ENCODE results near the gene CD163.

The CD163 gene

DNA sequence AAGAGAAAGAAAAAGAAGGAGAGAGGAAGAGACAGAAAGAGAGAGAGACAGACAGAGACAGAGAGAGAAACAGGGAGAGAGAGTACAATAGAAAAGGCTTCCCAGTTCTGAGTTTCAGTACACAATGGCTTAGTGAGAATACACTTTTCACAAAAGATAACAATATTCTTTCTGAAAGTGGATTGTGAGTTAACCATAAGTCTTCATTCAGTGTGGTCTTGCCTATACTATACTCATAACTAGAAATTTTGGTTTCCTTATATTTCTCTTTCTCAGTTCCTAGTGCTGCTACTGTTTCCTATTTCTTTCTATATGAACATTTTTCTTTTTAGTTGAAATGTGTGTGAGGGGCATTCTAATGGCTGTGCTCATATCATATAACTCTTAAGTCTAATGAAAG lies 68.9 kb downstream of the CD163 start:
- Histone ChIP-seq H3K36me3 (ENCODE audit: control insufficient read depth in 1 of 2, insufficient read depth in 2 of 2, low read length in 2 of 2) (no peaks in the 10 kb centered on the region), H3K4me3 (ENCODE audit: low read depth in 1 of 2, low read length in 2 of 2) (no peak overlapping the region), H3K27ac (ENCODE audit: low read depth, low read length) (no peak overlapping the region), H3K9me3 (ENCODE audit: control insufficient read depth in 1 of 2, low read length in 2 of 2) (no peaks in the 10 kb centered on the region), H3K9ac (ENCODE audit: low read depth in 1 of 2, low read length in 2 of 2) (no peak overlapping the region), H3K4me1 (ENCODE audit: control insufficient read depth in 1 of 2, insufficient read depth in 2 of 2, low read length in 2 of 2) (no peaks in the 10 kb centered on the region), H3K27me3 (ENCODE audit: control insufficient read depth in 1 of 2, insufficient read depth in 2 of 2, low read length in 2 of 2) (no peaks in the 10 kb centered on the region)

DNA sequence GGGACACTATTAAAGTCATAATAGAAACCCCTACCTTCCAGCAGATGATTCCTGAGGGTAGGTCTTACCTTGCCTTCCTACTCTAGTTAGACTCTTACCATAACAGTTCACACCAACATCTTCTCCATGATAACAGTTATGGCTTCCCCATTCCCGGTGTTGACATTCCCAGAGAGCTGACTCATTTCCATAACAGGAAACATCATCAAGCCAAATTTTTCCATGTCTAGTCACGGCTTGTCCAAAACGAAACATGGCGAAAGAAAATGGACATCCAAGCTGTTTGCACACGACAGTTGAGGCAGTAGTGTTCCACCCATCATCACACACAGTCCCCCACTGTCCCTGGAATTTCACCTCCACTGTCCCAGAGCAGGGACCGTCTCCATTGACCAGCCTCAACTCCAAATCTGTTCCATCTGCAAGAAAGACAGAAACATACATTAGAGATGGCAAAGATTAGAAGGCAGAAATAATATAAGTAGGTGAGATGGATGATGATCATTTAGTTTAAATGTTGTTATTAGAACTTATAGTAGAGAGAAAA lies 70.2 kb downstream of the CD163 start:
- H3K27ac ChIP-seq (ENCODE audit: low read depth, low read length), result no peak overlapping the region
- H3K9ac ChIP-seq (ENCODE audit: low read depth in 1 of 2, low read length in 2 of 2), result no peak overlapping the region
- no peak overlapping the region for H3K4me3 ChIP-seq (ENCODE audit: low read depth in 1 of 2, low read length in 2 of 2)
- no peaks in the 10 kb centered on the region for H3K36me3 ChIP-seq (ENCODE audit: control insufficient read depth in 1 of 2, insufficient read depth in 2 of 2, low read length in 2 of 2)
- H3K9me3 ChIP-seq (ENCODE audit: control insufficient read depth in 1 of 2, low read length in 2 of 2), result no peaks in the 10 kb centered on the region
- H3K4me1 ChIP-seq (ENCODE audit: control insufficient read depth in 1 of 2, insufficient read depth in 2 of 2, low read length in 2 of 2), result no peaks in the 10 kb centered on the region
- H3K27me3 ChIP-seq (ENCODE audit: control insufficient read depth in 1 of 2, insufficient read depth in 2 of 2, low read length in 2 of 2), result no peaks in the 10 kb centered on the region

DNA sequence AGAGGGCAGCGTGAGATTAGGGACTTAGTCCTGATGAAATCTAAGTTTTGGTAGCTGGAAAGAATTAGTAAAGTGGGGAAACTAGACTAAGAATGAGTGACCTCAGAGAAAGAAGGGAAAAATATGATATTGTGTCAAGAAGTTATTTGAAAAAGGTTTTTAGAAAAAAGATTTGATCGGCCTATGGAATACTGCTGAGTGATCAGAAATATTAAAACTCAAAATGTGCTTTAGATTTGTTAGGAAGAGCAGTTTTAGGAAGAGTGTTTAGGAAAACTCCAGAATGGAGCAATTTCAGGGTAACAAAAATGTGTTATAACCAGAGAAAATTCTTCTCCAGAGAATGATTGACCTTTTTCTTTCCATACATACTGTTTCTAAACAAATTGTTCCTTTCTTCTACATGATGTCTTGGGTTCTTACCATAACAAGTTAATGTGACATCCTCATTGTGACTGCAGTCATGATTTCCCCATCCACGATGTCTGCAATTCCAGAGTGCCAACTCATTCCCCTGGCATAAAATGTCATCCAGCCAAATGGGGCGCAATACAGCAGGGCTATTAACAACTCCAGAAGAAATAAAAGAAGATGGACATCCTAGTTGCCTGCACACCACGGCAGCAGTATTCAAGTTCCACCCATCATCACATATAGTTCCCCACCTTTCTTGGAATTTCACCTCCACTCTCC lies 71.4 kb downstream of the CD163 start:
- Histone ChIP-seq H3K27me3 (ENCODE audit: control insufficient read depth in 1 of 2, insufficient read depth in 2 of 2, low read length in 2 of 2) (no peaks in the 10 kb centered on the region), H3K9ac (ENCODE audit: low read depth in 1 of 2, low read length in 2 of 2) (no peak overlapping the region), H3K27ac (ENCODE audit: low read depth, low read length) (no peak overlapping the region), H3K36me3 (ENCODE audit: control insufficient read depth in 1 of 2, insufficient read depth in 2 of 2, low read length in 2 of 2) (no peaks in the 10 kb centered on the region), H3K4me3 (ENCODE audit: low read depth in 1 of 2, low read length in 2 of 2) (no peak overlapping the region), H3K4me1 (ENCODE audit: control insufficient read depth in 1 of 2, insufficient read depth in 2 of 2, low read length in 2 of 2) (no peaks in the 10 kb centered on the region), H3K9me3 (ENCODE audit: control insufficient read depth in 1 of 2, low read length in 2 of 2) (no peaks in the 10 kb centered on the region)
